ENCODE data around the gene NPY. TPM values are rescaled to one million over a fixed set of nuclear protein-coding genes. Genes with fewer than 3 reads are reported as not detected.

Gene NPY
- total RNA-seq, 4 donors from 2014 or later = 3.8 to 13.3 TPM; not detected in 2

DNA sequence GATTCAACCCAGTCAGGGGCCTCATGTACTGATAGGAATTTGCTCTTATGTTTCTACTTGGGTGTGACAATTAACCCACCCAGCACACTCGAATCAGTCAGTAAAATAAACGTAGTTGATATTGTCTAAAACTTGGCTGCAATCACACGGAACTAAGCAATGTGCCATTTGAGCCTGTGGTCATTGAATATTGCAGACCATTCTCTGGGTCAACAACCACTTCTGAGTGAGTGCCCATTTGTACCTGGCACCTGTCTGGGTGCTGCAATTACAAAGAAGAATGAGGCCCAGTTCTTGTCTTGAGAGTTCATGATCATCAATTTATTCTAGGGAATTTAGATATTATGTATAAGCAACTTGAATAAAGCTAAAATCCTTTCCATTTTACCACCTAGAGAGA, 29.8 kb downstream of the NPY start:
- no peak for DNase-seq
- TF ChIP-seq, protein P1, sequence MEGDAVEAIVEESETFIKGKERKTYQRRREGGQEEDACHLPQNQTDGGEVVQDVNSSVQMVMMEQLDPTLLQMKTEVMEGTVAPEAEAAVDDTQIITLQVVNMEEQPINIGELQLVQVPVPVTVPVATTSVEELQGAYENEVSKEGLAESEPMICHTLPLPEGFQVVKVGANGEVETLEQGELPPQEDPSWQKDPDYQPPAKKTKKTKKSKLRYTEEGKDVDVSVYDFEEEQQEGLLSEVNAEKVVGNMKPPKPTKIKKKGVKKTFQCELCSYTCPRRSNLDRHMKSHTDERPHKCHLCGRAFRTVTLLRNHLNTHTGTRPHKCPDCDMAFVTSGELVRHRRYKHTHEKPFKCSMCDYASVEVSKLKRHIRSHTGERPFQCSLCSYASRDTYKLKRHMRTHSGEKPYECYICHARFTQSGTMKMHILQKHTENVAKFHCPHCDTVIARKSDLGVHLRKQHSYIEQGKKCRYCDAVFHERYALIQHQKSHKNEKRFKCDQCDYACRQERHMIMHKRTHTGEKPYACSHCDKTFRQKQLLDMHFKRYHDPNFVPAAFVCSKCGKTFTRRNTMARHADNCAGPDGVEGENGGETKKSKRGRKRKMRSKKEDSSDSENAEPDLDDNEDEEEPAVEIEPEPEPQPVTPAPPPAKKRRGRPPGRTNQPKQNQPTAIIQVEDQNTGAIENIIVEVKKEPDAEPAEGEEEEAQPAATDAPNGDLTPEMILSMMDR (IDR thresholded peaks at IDR 0.05) = no peak
- no peak for TF ChIP-seq POLR2A (IDR thresholded peaks at IDR 0.05)
- Histone ChIP-seq H3K4me1 (no peaks in the 10 kb centered on the region), H3K27ac (no peak overlapping the region), H3K4me3 (no peak overlapping the region), H3K36me3 (no peaks in the 10 kb centered on the region), H3K27me3 (no peaks in the 10 kb centered on the region), H3K9me3 (no peaks in the 10 kb centered on the region)

DNA sequence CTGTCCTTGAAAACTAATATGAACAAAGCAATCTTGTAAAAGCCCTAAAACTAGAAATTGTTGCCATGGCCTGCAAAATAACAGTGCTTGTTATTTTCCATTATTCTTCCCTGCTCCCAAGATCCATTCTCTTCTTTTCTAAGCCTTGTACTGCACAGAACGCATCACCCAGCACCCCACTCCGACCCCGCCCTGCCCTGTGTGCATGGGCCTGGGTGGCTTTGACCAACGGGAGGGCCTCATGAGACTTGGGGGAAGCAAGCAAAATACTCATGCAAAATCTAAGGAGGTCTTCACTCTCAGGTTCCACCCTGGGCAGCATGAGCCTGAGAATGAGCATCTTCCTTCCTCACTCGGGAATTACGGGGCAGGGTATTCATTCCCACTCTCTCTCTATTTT, 32.4 kb downstream of the NPY start:
- H3K36me3 ChIP-seq = no peaks in the 10 kb centered on the region
- H3K27ac ChIP-seq = no peak overlapping the region
- TF ChIP-seq, protein P1 (IDR thresholded peaks at IDR 0.05) = no peak
- no peak for TF ChIP-seq POLR2A (IDR thresholded peaks at IDR 0.05)
- no peaks in the 10 kb centered on the region for H3K27me3 ChIP-seq
- H3K9me3 ChIP-seq = no peaks in the 10 kb centered on the region
- H3K4me3 ChIP-seq = no peak overlapping the region
- DNase-seq = no peak
- H3K4me1 ChIP-seq = no peaks in the 10 kb centered on the region

DNA sequence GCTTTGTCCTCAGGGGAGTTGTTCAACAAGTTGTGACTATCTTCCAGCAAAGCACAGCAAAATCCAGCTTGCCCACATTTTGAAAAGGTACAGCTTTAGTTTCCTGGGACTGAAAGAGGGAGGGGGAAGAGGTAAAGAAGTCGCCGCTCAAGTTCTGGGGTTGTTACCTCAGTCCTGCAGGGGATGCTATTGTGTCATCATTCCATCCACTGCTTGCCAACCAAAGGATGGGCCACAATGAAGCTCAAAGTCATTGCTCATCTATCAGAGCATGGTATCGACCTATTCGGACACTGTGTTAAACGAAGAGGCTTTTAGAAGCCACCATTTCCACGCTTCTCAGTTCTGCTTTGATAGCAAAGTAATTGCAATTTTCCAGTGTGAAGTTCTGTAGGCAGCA, 34.3 kb downstream of the NPY start:
- H3K4me3 ChIP-seq = no peak overlapping the region
- H3K27me3 ChIP-seq = no peaks in the 10 kb centered on the region
- no peak for TF ChIP-seq POLR2A (IDR thresholded peaks at IDR 0.05)
- TF ChIP-seq, protein P1 (IDR thresholded peaks at IDR 0.05) = peak in 1 of 6 experiments; percentile 4

DNA sequence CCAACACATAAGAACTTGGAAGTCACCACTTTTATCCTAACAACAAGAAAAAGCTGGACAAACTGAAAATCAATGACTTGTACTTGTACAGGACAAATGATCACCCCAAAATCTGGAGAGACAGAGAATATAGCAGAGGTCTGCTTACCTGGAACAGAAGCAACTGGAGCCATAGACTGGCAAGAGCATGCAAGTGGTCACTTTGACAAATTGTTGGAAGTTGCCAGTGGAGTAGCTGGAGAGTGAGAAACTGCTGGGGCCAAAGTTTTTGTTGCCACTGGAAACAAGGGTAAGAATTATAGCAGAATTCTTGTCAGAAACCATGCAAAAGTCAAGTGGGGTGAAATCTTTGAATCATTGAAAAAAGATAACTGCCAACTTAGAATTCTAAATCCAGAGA, 35.2 kb downstream of the NPY start:
- Histone ChIP-seq H3K27ac (no peak overlapping the region), H3K36me3 (no peaks in the 10 kb centered on the region), H3K27me3 (no peaks in the 10 kb centered on the region), H3K4me1 (no peaks in the 10 kb centered on the region), H3K9me3 (no peaks in the 10 kb centered on the region), H3K4me3 (no peak overlapping the region)
- TF ChIP-seq, protein P1 (IDR thresholded peaks at IDR 0.05) = no peak
- TF ChIP-seq POLR2A (IDR thresholded peaks at IDR 0.05) = no peak
- no peak for DNase-seq

More for the DNA sequence above, 34.3 kb downstream of the NPY start:
- no peaks in the 10 kb centered on the region for H3K36me3 ChIP-seq
- H3K27ac ChIP-seq = no peak overlapping the region
- no peaks in the 10 kb centered on the region for H3K4me1 ChIP-seq
- no peaks in the 10 kb centered on the region for H3K9me3 ChIP-seq
- DNase-seq = no peak

DNA sequence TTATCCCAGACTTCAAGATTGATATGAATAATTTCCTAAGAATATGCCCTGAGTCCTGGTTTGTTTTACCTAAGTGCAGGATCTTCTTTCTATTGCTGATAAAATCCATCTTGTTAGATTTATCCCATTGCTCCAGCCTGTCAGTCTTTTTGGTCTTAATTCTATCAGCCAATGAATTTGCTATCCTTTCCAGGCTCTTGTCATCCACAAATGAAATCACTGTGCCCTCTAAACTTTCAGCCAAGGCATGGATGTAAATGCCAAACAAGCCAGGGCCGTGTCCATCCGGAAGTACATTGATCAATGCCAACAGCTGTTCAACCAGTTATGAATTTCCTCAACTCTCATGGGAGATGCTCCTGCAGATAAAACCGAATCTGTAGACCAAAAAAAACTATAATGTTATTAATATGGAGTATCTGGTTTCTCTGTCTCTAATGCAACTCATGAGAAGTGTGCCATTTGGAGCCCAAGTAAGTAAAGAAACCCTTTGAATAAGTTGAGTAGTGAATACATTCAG, 40.0 kb downstream of the NPY start:
- no peaks in the 10 kb centered on the region for H3K27me3 ChIP-seq
- DNase-seq = no peak
- TF ChIP-seq, protein P1 (IDR thresholded peaks at IDR 0.05) = no peak
- TF ChIP-seq POLR2A (IDR thresholded peaks at IDR 0.05) = no peak

DNA sequence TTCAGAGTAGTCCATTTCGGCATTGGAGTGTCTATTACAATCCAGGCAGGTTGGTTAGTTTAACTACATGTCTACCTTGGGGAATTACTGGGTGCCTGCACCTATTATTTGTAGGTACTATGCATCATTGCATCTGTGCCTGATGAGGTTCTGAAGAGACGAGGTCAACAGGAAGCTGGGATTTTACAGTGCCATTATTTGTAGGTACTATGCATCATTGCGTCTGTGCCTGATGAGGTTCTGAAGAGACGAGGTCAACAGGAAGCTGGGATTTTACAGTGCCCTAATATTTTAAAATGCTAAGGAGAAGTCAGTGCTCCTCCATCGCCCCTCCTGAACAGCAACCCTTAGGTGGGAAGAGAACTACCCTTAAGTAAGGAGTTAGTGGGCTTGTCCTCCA, 41.7 kb downstream of the NPY start:
- H3K4me3 ChIP-seq = no peak overlapping the region
- DNase-seq = peak in 1 of 3 donors; percentile 17
- no peaks in the 10 kb centered on the region for H3K27me3 ChIP-seq
- H3K4me1 ChIP-seq = no peaks in the 10 kb centered on the region
- no peaks in the 10 kb centered on the region for H3K9me3 ChIP-seq
- H3K36me3 ChIP-seq = no peaks in the 10 kb centered on the region
- H3K27ac ChIP-seq = no peak overlapping the region
- no peak for TF ChIP-seq POLR2A (IDR thresholded peaks at IDR 0.05)
- TF ChIP-seq, protein P1 (IDR thresholded peaks at IDR 0.05) = no peak

More for the DNA sequence above, 40.0 kb downstream of the NPY start:
- Histone ChIP-seq H3K4me1 (no peaks in the 10 kb centered on the region), H3K9me3 (no peaks in the 10 kb centered on the region), H3K27ac (no peak overlapping the region), H3K36me3 (no peaks in the 10 kb centered on the region), H3K4me3 (no peak overlapping the region)
